ENCODE measurements around the gene LYZL6.

Gene LYZL6

GRCh38 chr17:35986643-35987042, 43.1 kb upstream of the LYZL6 start, which contains the start of gene CCL14:
TSS of gene CCL14 (minus strand) at chr17:35986729. CDS start at chr17:35986649, 80 bp downstream.
- H3F3A ChIP-seq (ENCODE audit: control insufficient read depth, insufficient read depth): no peaks in the 10 kb centered on the region
- H4K20me1 ChIP-seq (ENCODE audit: control insufficient read depth, insufficient read depth, low read depth, low read length): no peaks in the 10 kb centered on the region
- H3K4me3 ChIP-seq (ENCODE audit: low read length): no peak within 1 kb of the TSS
- H3K4me2 ChIP-seq (ENCODE audit: low read length): no peak within 1 kb of the TSS
- H3K9me3 ChIP-seq (ENCODE audit: control insufficient read depth, insufficient read depth, low read length): peaks cover 4% of the 10 kb centered on the region; the same call in 1 of the 2 replicates
- no peaks in the 10 kb centered on the region for H3K79me2 ChIP-seq (ENCODE audit: control insufficient read depth, low read length)
- H3K27ac ChIP-seq (ENCODE audit: low read depth, low read length): no peak within 1 kb of the TSS
- no peak for TF ChIP-seq EZH2phosphoT487 (IDR thresholded peaks at IDR 0.05; ENCODE audit: borderline replicate concordance, low read length)
- no peak for TF ChIP-seq CTCF (IDR thresholded peaks at IDR 0.05; ENCODE audit: low read depth, low read length, poor library complexity, severe bottlenecking)
- no peaks in the 10 kb centered on the region for H3K9me2 ChIP-seq (replicated peaks; ENCODE audit: control insufficient read depth, low read length)
- no peaks in the 10 kb centered on the region for H3K4me1 ChIP-seq (ENCODE audit: control insufficient read depth, low read length)
- H3K27me3 ChIP-seq (ENCODE audit: control insufficient read depth, low read length): no peaks in the 10 kb centered on the region
- H3K36me3 ChIP-seq (ENCODE audit: control insufficient read depth, low read length): no peaks in the 10 kb centered on the region

GRCh38 chr17:35984140-35984539, 40.6 kb upstream of the LYZL6 start:
- no peaks in the 10 kb centered on the region for H3F3A ChIP-seq (ENCODE audit: control insufficient read depth, insufficient read depth)
- H4K20me1 ChIP-seq (ENCODE audit: control insufficient read depth, insufficient read depth, low read depth, low read length): no peaks in the 10 kb centered on the region
- TF ChIP-seq CTCF (IDR thresholded peaks at IDR 0.05; ENCODE audit: low read depth, low read length, poor library complexity, severe bottlenecking): no peak
- no peak for TF ChIP-seq EZH2phosphoT487 (IDR thresholded peaks at IDR 0.05; ENCODE audit: borderline replicate concordance, low read length)
- H3K27ac ChIP-seq (ENCODE audit: low read depth, low read length): no peak overlapping the region
- H3K36me3 ChIP-seq (ENCODE audit: control insufficient read depth, low read length): no peaks in the 10 kb centered on the region
- no peaks in the 10 kb centered on the region for H3K79me2 ChIP-seq (ENCODE audit: control insufficient read depth, low read length)
- peaks cover 3% of the 10 kb centered on the region; the same call in 1 of the 2 replicates for H3K9me3 ChIP-seq (ENCODE audit: control insufficient read depth, insufficient read depth, low read length)
- H3K4me1 ChIP-seq (ENCODE audit: control insufficient read depth, low read length): no peaks in the 10 kb centered on the region
- H3K27me3 ChIP-seq (ENCODE audit: control insufficient read depth, low read length): no peaks in the 10 kb centered on the region
- H3K4me2 ChIP-seq (ENCODE audit: low read length): no peak overlapping the region
- no peak overlapping the region for H3K4me3 ChIP-seq (ENCODE audit: low read length)
- no peaks in the 10 kb centered on the region for H3K9me2 ChIP-seq (replicated peaks; ENCODE audit: control insufficient read depth, low read length)

- Histone ChIP-seq H3K79me2 (ENCODE audit: control insufficient read depth, low read length) (no peaks in the 10 kb centered on the region), H3K4me1 (ENCODE audit: control insufficient read depth, low read length) (no peaks in the 10 kb centered on the region), H3F3A (ENCODE audit: control insufficient read depth, insufficient read depth) (no peaks in the 10 kb centered on the region), H3K9me3 (ENCODE audit: control insufficient read depth, insufficient read depth, low read length) (no peaks in the 10 kb centered on the region), H3K27ac (ENCODE audit: low read depth, low read length) (no peak overlapping the region), H3K4me2 (ENCODE audit: low read length) (no peak overlapping the region), H3K27me3 (ENCODE audit: control insufficient read depth, low read length) (0 out of 2 replicates have a peak, but pooled peaks cover 3% of the 10 kb centered on the region), H3K36me3 (ENCODE audit: control insufficient read depth, low read length) (no peaks in the 10 kb centered on the region), H3K4me3 (ENCODE audit: low read length) (no peak overlapping the region), H3K9me2 (replicated peaks; ENCODE audit: control insufficient read depth, low read length) (no peaks in the 10 kb centered on the region), H4K20me1 (ENCODE audit: control insufficient read depth, insufficient read depth, low read depth, low read length) (no peaks in the 10 kb centered on the region)
- TF ChIP-seq CTCF (IDR thresholded peaks at IDR 0.05; ENCODE audit: low read depth, low read length, poor library complexity, severe bottlenecking) (no peak), EZH2phosphoT487 (IDR thresholded peaks at IDR 0.05; ENCODE audit: borderline replicate concordance, low read length) (no peak)
These were observed 39.1 kb upstream of the LYZL6 start for GRCh38 chr17:35982409-35983191.

All from DOHH2 (cell line).